Measurements from ENCODE around the gene SF3B2.
"Not testable (repeated sequence)": the region's sequence is repeated elsewhere in the genome, so short reads cannot be mapped to it uniquely, and the experiment has no call there.

SF3B2 gene

DNA sequence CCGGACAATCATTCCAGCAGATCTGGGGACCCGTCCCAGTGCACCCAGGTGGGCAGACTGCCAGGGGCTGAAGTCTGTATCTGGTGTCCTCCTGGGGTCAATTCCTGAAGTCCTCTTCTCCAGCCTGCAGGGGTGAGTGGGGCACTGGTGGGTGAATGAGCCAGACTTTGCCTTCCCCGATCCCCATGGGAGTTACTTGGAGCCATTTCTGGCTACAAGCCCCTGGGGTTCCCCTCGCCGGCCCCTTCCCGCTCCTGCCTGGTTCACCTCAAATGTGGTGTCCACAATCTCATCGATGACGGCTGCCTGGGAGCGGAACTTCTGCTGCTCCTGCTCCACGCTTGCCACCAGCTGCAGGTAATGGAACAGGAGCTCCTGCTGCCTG, 35.4 kb upstream of the SF3B2 start:
- no peak for DNase-seq (ENCODE audit: low spot score)
- in situ Hi-C loops (cut with MboI; ENCODE audit: low pct_unique_long_range_greater_than_20kb, low sequenced_read_pairs, unreplicated experiment) = no loop called here
- TF ChIP-seq CTCF (IDR thresholded peaks at IDR 0.05; ENCODE audit: extremely low read depth, insufficient read depth, missing control alignments) = no peak

- DNase-seq (ENCODE audit: low spot score) = no peak
- TF ChIP-seq CTCF (IDR thresholded peaks at IDR 0.05; ENCODE audit: extremely low read depth, insufficient read depth, missing control alignments) = no peak
- in situ Hi-C loops (cut with MboI; ENCODE audit: low pct_unique_long_range_greater_than_20kb, low sequenced_read_pairs, unreplicated experiment) = no loop called here
Measured at GRCh38 chr11:66017321-66017720, 34.8 kb upstream of the SF3B2 start.

DNA sequence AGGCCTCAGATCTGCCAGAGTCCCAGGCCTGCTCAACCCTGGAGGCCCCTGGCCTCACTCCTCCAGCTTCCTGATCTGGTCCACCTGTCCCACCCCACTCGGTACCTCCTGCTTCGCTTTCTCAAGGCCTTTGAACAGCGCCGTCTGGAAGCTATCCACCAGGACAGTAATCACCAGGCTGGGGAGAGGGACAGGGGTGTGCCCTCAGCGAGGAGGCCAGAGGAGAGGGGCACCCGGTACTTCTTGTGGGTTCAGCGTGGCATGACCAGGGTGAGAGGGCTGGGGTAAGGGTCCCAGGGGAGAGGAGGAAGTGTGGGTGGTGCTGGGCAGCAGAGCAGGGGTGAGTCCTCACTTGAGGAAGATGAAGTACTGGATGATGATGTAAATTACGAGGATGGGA, 32.0 kb upstream of the SF3B2 start:
- TF ChIP-seq CTCF (IDR thresholded peaks at IDR 0.05; ENCODE audit: extremely low read depth, insufficient read depth, missing control alignments) = no peak
- DNase-seq (ENCODE audit: low spot score) = no peak
- in situ Hi-C loops (cut with MboI; ENCODE audit: low pct_unique_long_range_greater_than_20kb, low sequenced_read_pairs, unreplicated experiment) = no loop called here

- no peak for TF ChIP-seq CTCF (IDR thresholded peaks at IDR 0.05; ENCODE audit: extremely low read depth, insufficient read depth, missing control alignments)
- DNase-seq (ENCODE audit: low spot score) = no peak
- in situ Hi-C loops (cut with MboI; ENCODE audit: low pct_unique_long_range_greater_than_20kb, low sequenced_read_pairs, unreplicated experiment) = no loop called here
Measured at GRCh38 chr11:66020618-66021357, 31.4 kb upstream of the SF3B2 start.

DNA sequence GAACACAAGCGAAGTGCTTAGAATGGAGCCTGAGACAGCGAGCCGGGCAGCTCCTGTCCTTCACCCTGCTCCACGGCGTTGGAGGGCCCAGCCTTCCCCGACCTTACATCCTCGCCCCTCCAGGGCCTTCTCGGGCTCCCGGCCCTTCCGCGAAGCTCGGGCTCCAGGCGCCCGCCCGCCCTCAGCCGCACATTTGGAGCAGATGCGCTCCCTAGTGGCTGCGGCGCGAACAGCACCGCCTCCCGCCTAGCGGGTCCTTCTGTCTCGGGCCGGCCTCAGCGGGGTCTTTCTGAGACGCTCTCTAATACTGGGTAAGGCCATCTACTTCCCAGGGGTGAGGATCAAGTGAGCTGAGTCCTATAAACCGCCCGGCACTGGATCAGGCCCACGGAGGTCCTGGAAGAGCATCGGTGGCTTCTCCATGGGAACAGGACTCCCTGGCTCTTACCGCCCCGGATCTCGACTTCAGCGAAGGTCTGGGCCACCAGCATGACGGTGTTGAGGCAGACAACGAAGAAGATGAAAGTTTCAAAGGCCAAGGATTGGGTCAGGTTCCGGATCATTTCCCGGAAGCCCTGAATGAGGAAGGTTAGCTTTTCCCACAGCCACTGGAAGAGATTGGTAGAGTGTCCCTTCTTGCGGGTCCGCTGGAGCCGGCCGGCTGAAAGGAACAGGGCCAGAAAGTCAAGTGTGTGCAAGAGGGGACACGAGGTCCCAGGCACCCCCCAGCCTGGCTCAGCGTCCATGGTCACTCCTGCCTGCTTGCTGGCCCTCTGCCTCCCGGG, 29.6 kb upstream of the SF3B2 start:
- peak; percentile 97 for TF ChIP-seq CTCF (IDR thresholded peaks at IDR 0.05; ENCODE audit: extremely low read depth, insufficient read depth, missing control alignments)
- peak; percentile 91 for DNase-seq (ENCODE audit: low spot score)
- in situ Hi-C loops (cut with MboI; ENCODE audit: low pct_unique_long_range_greater_than_20kb, low sequenced_read_pairs, unreplicated experiment) = no loop called here

GRCh38 chr11:66023186-66023440, 29.1 kb upstream of the SF3B2 start:
- in situ Hi-C loops (cut with MboI; ENCODE audit: low pct_unique_long_range_greater_than_20kb, low sequenced_read_pairs, unreplicated experiment) = not testable (repeated sequence)

GRCh38 chr11:66026017-66026529, 26.1 kb upstream of the SF3B2 start, which contains the start of gene CATSPER1:
Gene CATSPER1, minus strand, starts transcription at chr11:66026479. Its CDS starts 100 bp downstream, at chr11:66026379.
- TF ChIP-seq CTCF (IDR thresholded peaks at IDR 0.05; ENCODE audit: extremely low read depth, insufficient read depth, missing control alignments) = no peak
- in situ Hi-C loops (cut with MboI; ENCODE audit: low pct_unique_long_range_greater_than_20kb, low sequenced_read_pairs, unreplicated experiment) = no loop called here

More at GRCh38 chr11:66023186-66023440, 29.1 kb upstream of the SF3B2 start:
- DNase-seq (ENCODE audit: low spot score) = not testable (repeated sequence)

More at GRCh38 chr11:66026017-66026529, 26.1 kb upstream of the SF3B2 start, which contains the start of gene CATSPER1:
- DNase-seq (ENCODE audit: low spot score) = no peak

Data from GM13977 (cell line).